Measurements from ENCODE around the gene NIPSNAP2.
A peak's percentile ranks its signal among the peaks of the same experiment; 100 is the strongest.
"Not testable (repeated sequence)": the region's sequence is repeated elsewhere in the genome, so short reads cannot be mapped to it uniquely, and the experiment has no call there.

The NIPSNAP2 gene

GRCh38 chr7:56030340-56030739 lies 66.0 kb downstream of the NIPSNAP2 start:
- Histone ChIP-seq H3K9ac (ENCODE audit: insufficient read length, low read depth) (no peak overlapping the region), H3K36me3 (ENCODE audit: insufficient read depth, insufficient read length, low read length) (peaks cover 66% of the 10 kb centered on the region), H3K9me3 (ENCODE audit: insufficient read depth, low read length) (no peaks in the 10 kb centered on the region), H3K4me3 (ENCODE audit: insufficient read length, low read depth) (no peak overlapping the region), H3K4me1 (ENCODE audit: insufficient read depth, insufficient read length) (peaks cover 5% of the 10 kb centered on the region), H3K27me3 (ENCODE audit: insufficient read depth, insufficient read length) (no peaks in the 10 kb centered on the region)
- DNase-seq (ENCODE audit: low read depth, low spot score) = no peak
- TF ChIP-seq YY1 (IDR thresholded peaks at IDR 0.05; ENCODE audit: insufficient read depth, insufficient read length) = no peak
- TF ChIP-seq SUZ12 (IDR thresholded peaks at IDR 0.05; ENCODE audit: extremely low read depth, insufficient read depth, insufficient read length) = no peak

- H3K4me1 ChIP-seq (ENCODE audit: insufficient read depth, insufficient read length); H3K9me3 ChIP-seq (ENCODE audit: insufficient read depth, low read length); H3K27me3 ChIP-seq (ENCODE audit: insufficient read depth, insufficient read length); H3K4me3 ChIP-seq (ENCODE audit: insufficient read length, low read depth); DNase-seq (ENCODE audit: low read depth, low spot score); H3K9ac ChIP-seq (ENCODE audit: insufficient read length, low read depth): not testable (repeated sequence)
- H3K36me3 ChIP-seq (ENCODE audit: insufficient read depth, insufficient read length, low read length) = peaks cover 56% of the 10 kb centered on the region
Observed at GRCh38 chr7:56031556-56031955, 67.2 kb downstream of the NIPSNAP2 start.

- not testable (repeated sequence) for H3K9ac ChIP-seq (ENCODE audit: insufficient read length, low read depth); H3K4me3 ChIP-seq (ENCODE audit: insufficient read length, low read depth); H3K4me1 ChIP-seq (ENCODE audit: insufficient read depth, insufficient read length); H3K9me3 ChIP-seq (ENCODE audit: insufficient read depth, low read length); DNase-seq (ENCODE audit: low read depth, low spot score); H3K27me3 ChIP-seq (ENCODE audit: insufficient read depth, insufficient read length)
- H3K36me3 ChIP-seq (ENCODE audit: insufficient read depth, insufficient read length, low read length) = peaks cover 48% of the 10 kb centered on the region
Observed at GRCh38 chr7:56032578-56032977, 68.2 kb downstream of the NIPSNAP2 start.

- peaks cover 5% of the 10 kb centered on the region for H3K4me1 ChIP-seq (ENCODE audit: insufficient read depth, insufficient read length)
- no peaks in the 10 kb centered on the region for H3K27me3 ChIP-seq (ENCODE audit: insufficient read depth, insufficient read length)
- H3K9me3 ChIP-seq (ENCODE audit: insufficient read depth, low read length) = no peaks in the 10 kb centered on the region
- peak overlapping the region; percentile 74 for H3K9ac ChIP-seq (ENCODE audit: insufficient read length, low read depth)
- H3K36me3 ChIP-seq (ENCODE audit: insufficient read depth, insufficient read length, low read length) = peaks cover 37% of the 10 kb centered on the region
- peak; percentile 88 for DNase-seq (ENCODE audit: low read depth, low spot score)
- TF ChIP-seq ZNF274 (IDR thresholded peaks at IDR 0.05; ENCODE audit: low read depth, low read length) (no peak), YY1 (IDR thresholded peaks at IDR 0.05; ENCODE audit: insufficient read depth, insufficient read length) (no peak), SUZ12 (IDR thresholded peaks at IDR 0.05; ENCODE audit: extremely low read depth, insufficient read depth, insufficient read length) (no peak)
- peak overlapping the region; percentile 49 for H3K4me3 ChIP-seq (ENCODE audit: insufficient read length, low read depth)
Observed at GRCh38 chr7:56033671-56034432, 69.5 kb downstream of the NIPSNAP2 start.

GRCh38 chr7:56040730-56041129 lies 76.3 kb downstream of the NIPSNAP2 start:
- no peak for DNase-seq (ENCODE audit: low read depth, low spot score)
- H3K9me3 ChIP-seq (ENCODE audit: insufficient read depth, low read length) = no peaks in the 10 kb centered on the region
- TF ChIP-seq SUZ12 (IDR thresholded peaks at IDR 0.05; ENCODE audit: extremely low read depth, insufficient read depth, insufficient read length) (no peak), ZNF274 (IDR thresholded peaks at IDR 0.05; ENCODE audit: low read depth, low read length) (no peak), YY1 (IDR thresholded peaks at IDR 0.05; ENCODE audit: insufficient read depth, insufficient read length) (no peak)
- peaks cover 45% of the 10 kb centered on the region for H3K36me3 ChIP-seq (ENCODE audit: insufficient read depth, insufficient read length, low read length)
- no peak overlapping the region for H3K9ac ChIP-seq (ENCODE audit: insufficient read length, low read depth)
- no peak overlapping the region for H3K4me3 ChIP-seq (ENCODE audit: insufficient read length, low read depth)
- no peaks in the 10 kb centered on the region for H3K4me1 ChIP-seq (ENCODE audit: insufficient read depth, insufficient read length)
- no peaks in the 10 kb centered on the region for H3K27me3 ChIP-seq (ENCODE audit: insufficient read depth, insufficient read length)

GRCh38 chr7:56045758-56046157 lies 81.4 kb downstream of the NIPSNAP2 start:
- not testable (repeated sequence) for H3K4me3 ChIP-seq (ENCODE audit: insufficient read length, low read depth); H3K9ac ChIP-seq (ENCODE audit: insufficient read length, low read depth); H3K9me3 ChIP-seq (ENCODE audit: insufficient read depth, low read length); H3K27me3 ChIP-seq (ENCODE audit: insufficient read depth, insufficient read length); H3K4me1 ChIP-seq (ENCODE audit: insufficient read depth, insufficient read length); DNase-seq (ENCODE audit: low read depth, low spot score)
- peaks cover 42% of the 10 kb centered on the region for H3K36me3 ChIP-seq (ENCODE audit: insufficient read depth, insufficient read length, low read length)

- H3K27me3 ChIP-seq (ENCODE audit: insufficient read depth, insufficient read length) = no peaks in the 10 kb centered on the region
- H3K9ac ChIP-seq (ENCODE audit: insufficient read length, low read depth) = no peak overlapping the region
- peaks cover 3% of the 10 kb centered on the region for H3K4me1 ChIP-seq (ENCODE audit: insufficient read depth, insufficient read length)
- TF ChIP-seq YY1 (IDR thresholded peaks at IDR 0.05; ENCODE audit: insufficient read depth, insufficient read length) (no peak), SUZ12 (IDR thresholded peaks at IDR 0.05; ENCODE audit: extremely low read depth, insufficient read depth, insufficient read length) (no peak), ZNF274 (IDR thresholded peaks at IDR 0.05; ENCODE audit: low read depth, low read length) (no peak)
- no peaks in the 10 kb centered on the region for H3K9me3 ChIP-seq (ENCODE audit: insufficient read depth, low read length)
- peaks cover 34% of the 10 kb centered on the region for H3K36me3 ChIP-seq (ENCODE audit: insufficient read depth, insufficient read length, low read length)
- no peak overlapping the region for H3K4me3 ChIP-seq (ENCODE audit: insufficient read length, low read depth)
- no peak for DNase-seq (ENCODE audit: low read depth, low spot score)
Observed at GRCh38 chr7:56046721-56047445, 82.5 kb downstream of the NIPSNAP2 start.

GRCh38 chr7:56047446-56048116 lies 83.2 kb downstream of the NIPSNAP2 start:
- H3K4me1 ChIP-seq (ENCODE audit: insufficient read depth, insufficient read length); H3K9me3 ChIP-seq (ENCODE audit: insufficient read depth, low read length); DNase-seq (ENCODE audit: low read depth, low spot score); H3K27me3 ChIP-seq (ENCODE audit: insufficient read depth, insufficient read length); H3K9ac ChIP-seq (ENCODE audit: insufficient read length, low read depth); H3K4me3 ChIP-seq (ENCODE audit: insufficient read length, low read depth): not testable (repeated sequence)
- H3K36me3 ChIP-seq (ENCODE audit: insufficient read depth, insufficient read length, low read length) = peaks cover 34% of the 10 kb centered on the region

Data from NT2/D1 (cell line).